Endodermal cell (in vitro differentiated cells): ENCODE results near the gene SMAD3. TPM values are rescaled to one million over a fixed set of nuclear protein-coding genes. Genes with fewer than 3 reads are reported as not detected.
"Not testable (repeated sequence)": the region's sequence is repeated elsewhere in the genome, so short reads cannot be mapped to it uniquely, and the experiment has no call there.

ENCODE experiments used
- DNase-seq: peaks from one replicate; pipeline ENCODE4 v3.0.0-alpha.2; 2017
- H3K27ac ChIP-seq: 2 replicates; pipeline ENCODE4 v1.5.1; 2013; ENCODE audit warnings: mild to moderate bottlenecking, low read depth, low read length, moderate library complexity
- H3K27me3 ChIP-seq: 2 replicates; pipeline ENCODE4 v1.6.1; 2013; ENCODE audit warnings: mild to moderate bottlenecking, low read length, moderate library complexity; ENCODE audit not compliant: insufficient read depth, control insufficient read depth, poor library complexity, severe bottlenecking
- H3K36me3 ChIP-seq: 2 replicates; pipeline ENCODE4 v1.7.0; 2013; ENCODE audit warnings: mild to moderate bottlenecking, low read length, moderate library complexity; ENCODE audit not compliant: control insufficient read depth, insufficient read depth
- H3K4me1 ChIP-seq: one replicate; pipeline ENCODE4 v1.7.0; 2013; ENCODE audit warnings: low read length; ENCODE audit not compliant: control insufficient read depth, insufficient read depth
- H3K4me3 ChIP-seq: 2 replicates; pipeline ENCODE4 v1.5.1; 2013; ENCODE audit warnings: mild to moderate bottlenecking, low read length, moderate library complexity
- H3K9ac ChIP-seq: 2 replicates; pipeline ENCODE4 v1.6.1; 2013; ENCODE audit warnings: mild to moderate bottlenecking, low read length, moderate library complexity; ENCODE audit not compliant: poor library complexity, severe bottlenecking; ENCODE audit errors: extremely low read depth
- H3K9me3 ChIP-seq: 2 replicates; pipeline ENCODE4 v1.6.1; 2013; ENCODE audit warnings: mild to moderate bottlenecking, low read length, moderate library complexity; ENCODE audit not compliant: control insufficient read depth
- H3K27ac Mint-ChIP-seq: 2 replicates; pipeline ENCODE4 v1.8.0; 2020; ENCODE audit warnings: mixed read lengths
- H3K27me3 Mint-ChIP-seq: 2 replicates; pipeline ENCODE4 v1.8.0; 2021; ENCODE audit warnings: mild to moderate bottlenecking, mixed read lengths; ENCODE audit not compliant: insufficient read depth
- H3K36me3 Mint-ChIP-seq: 2 replicates; pipeline ENCODE4 v1.8.0; 2020; ENCODE audit warnings: low read depth, mixed read lengths
- H3K4me1 Mint-ChIP-seq: 2 replicates; pipeline ENCODE4 v1.8.0; 2020; ENCODE audit warnings: mixed read lengths
- H3K4me3 Mint-ChIP-seq: 2 replicates; pipeline ENCODE4 v1.8.0; 2020; ENCODE audit warnings: mild to moderate bottlenecking, moderate library complexity, mixed read lengths
- H3K9me3 Mint-ChIP-seq: 2 replicates; pipeline ENCODE4 v1.8.0; 2020; ENCODE audit warnings: mild to moderate bottlenecking, mixed read lengths
- WGBS, 2 experiments: methylation state at CpG; one replicate each; pipeline versions ENCODE4 v1.1.5 to v1.1.7; 2013; ENCODE audit warnings: missing lambda C conversion rate in 2 of 2, mixed read lengths in 1 of 2; ENCODE audit not compliant: insufficient coverage in 1 of 2, insufficient read length in 1 of 2; 5-methylcytosine and 5-hydroxymethylcytosine counted together
- total RNA-seq, 2 donors: library from RNA; stranded (reverse); fragmentation: NEBNext Ultra II Directional in 1 of 2; extraction: Animal tissue kit (Norgen Biotek cat#: 25700) in 1 of 2; gene quantifications; 2 replicates in 1 of 2; 3 replicates in 1 of 2; pipeline ENCODE4 v1.2.1, GENCODE V29; 2021
- TF ChIP-seq, protein P1 (sequence below): fragments of 200-600 bp; sonication (generic); conservative IDR thresholded peaks from 2 replicates; pipeline ENCODE4 v1.5.0; 2021; ENCODE audit warnings: antibody characterized with exemption, mild to moderate bottlenecking

SMAD3 gene
- total RNA-seq, 2 donors from 2014 or later: 7.8 to 9.6 TPM

DNA sequence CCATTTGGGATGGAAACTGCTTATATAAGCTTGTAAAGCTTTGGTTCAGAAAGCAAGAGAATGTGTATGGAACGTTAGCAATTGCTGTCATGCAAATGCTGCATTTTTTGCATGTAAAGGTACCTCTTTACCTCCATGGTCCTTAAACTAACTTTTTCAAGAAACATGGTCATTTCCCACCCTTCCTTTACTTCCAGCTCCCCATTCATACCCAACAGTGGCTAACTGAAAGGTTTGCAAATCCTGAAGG, 84.3 kb downstream of the SMAD3 start:
- Histone ChIP-seq H3K9me3 (no peaks in the 10 kb centered on the region), H3K27ac (peak overlapping the region; percentile 77), H3K9ac (no peak overlapping the region), H3K4me1 (peaks cover 50% of the 10 kb centered on the region), H3K27me3 (no peaks in the 10 kb centered on the region), H3K4me3 (no peak overlapping the region), H3K36me3 (no peaks in the 10 kb centered on the region)
- Mint-ChIP-seq H3K9me3 (no peaks in the 10 kb centered on the region), H3K4me1 (peaks cover 77% of the 10 kb centered on the region), H3K4me3 (peak overlapping the region; percentile 38), H3K27me3 (peaks cover 10% of the 10 kb centered on the region), H3K36me3 (no peaks in the 10 kb centered on the region), H3K27ac (peak overlapping the region; percentile 36)
- no peak for DNase-seq
- TF ChIP-seq, protein P1, sequence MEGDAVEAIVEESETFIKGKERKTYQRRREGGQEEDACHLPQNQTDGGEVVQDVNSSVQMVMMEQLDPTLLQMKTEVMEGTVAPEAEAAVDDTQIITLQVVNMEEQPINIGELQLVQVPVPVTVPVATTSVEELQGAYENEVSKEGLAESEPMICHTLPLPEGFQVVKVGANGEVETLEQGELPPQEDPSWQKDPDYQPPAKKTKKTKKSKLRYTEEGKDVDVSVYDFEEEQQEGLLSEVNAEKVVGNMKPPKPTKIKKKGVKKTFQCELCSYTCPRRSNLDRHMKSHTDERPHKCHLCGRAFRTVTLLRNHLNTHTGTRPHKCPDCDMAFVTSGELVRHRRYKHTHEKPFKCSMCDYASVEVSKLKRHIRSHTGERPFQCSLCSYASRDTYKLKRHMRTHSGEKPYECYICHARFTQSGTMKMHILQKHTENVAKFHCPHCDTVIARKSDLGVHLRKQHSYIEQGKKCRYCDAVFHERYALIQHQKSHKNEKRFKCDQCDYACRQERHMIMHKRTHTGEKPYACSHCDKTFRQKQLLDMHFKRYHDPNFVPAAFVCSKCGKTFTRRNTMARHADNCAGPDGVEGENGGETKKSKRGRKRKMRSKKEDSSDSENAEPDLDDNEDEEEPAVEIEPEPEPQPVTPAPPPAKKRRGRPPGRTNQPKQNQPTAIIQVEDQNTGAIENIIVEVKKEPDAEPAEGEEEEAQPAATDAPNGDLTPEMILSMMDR: no peak
- WGBS, 2 experiments: 57% methylated on average over 1 of the region's 1 CpG; no CpG with 5 or more reads in 1 of the 2 experiments

DNA sequence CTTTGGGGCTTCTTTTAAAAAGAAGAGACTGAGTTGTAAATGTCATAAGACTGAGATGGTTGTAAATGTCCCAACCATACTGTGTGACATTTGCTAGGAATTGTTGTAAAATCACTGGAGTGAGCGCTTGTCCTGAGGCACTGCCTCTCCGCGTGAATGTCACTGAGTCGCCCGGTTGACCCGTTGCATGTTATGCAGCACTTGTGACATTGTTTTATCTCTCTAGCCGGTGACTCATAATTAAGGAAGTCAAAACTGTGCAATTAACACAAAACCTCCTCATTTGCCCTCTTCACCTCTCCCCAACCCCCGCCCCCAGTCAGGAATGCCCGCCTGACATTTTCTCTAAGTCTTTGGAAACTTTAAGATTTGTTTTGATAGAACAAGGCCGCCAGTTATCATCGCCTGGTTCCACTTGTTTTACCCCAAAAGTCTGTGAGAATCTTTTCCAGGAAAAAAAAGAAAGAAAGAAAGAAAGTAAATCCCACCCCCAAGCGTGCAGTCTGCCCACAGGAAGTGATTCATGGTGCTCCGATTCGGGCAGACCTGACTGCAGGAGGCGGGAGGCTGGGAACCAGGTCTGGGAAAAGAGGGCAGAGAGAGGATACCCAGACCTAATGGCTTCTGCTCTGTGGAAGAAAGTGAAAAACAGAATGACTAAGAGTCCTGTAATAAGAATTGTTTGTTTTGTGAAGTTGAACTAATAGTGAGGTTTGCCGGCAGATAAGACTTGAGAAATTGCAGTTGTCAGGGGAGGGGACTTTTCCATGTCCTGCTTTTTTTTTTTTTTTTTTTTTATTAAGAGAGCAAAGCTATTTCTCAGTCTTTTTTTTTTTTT, 84.8 kb downstream of the SMAD3 start:
- WGBS, 2 experiments: 26 to 28% methylated on average over 9 to 16 of the region's 16 CpGs
- H3K4me1 Mint-ChIP-seq: peaks cover 71% of the 10 kb centered on the region
- TF ChIP-seq, protein P1: no peak
- peaks cover 50% of the 10 kb centered on the region for H3K4me1 ChIP-seq
- H3K9me3 Mint-ChIP-seq: no peaks in the 10 kb centered on the region
- no peaks in the 10 kb centered on the region for H3K27me3 ChIP-seq
- peak overlapping the region; percentile 77 for H3K27ac ChIP-seq
- no peak overlapping the region for H3K4me3 ChIP-seq
- no peaks in the 10 kb centered on the region for H3K36me3 Mint-ChIP-seq
- peak overlapping the region; percentile 38 for H3K4me3 Mint-ChIP-seq
- peak overlapping the region; percentile 18 for H3K9ac ChIP-seq
- DNase-seq: peak; percentile 91
- H3K9me3 ChIP-seq: no peaks in the 10 kb centered on the region
- H3K27ac Mint-ChIP-seq: peak overlapping the region; percentile 36
- H3K27me3 Mint-ChIP-seq: peaks cover 13% of the 10 kb centered on the region
- H3K36me3 ChIP-seq: no peaks in the 10 kb centered on the region

DNA sequence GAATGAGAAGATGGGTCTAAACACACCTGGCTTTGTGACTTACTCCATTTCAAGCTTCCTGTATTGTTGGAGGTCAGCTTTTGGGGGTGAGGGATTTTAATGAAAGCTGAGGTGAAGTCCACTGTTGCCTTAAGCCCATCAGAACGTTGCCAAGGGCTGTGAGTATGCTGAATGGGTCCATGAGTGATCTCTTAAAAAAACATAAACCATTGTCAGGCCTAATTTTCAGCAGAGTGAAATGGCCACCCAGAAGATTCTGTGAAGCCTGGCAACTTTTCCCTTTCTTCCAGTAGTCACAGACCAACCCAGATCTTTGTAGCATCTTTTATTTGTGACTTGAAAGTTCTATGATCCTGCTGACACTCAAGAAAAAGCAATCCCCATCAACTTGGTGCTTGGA, 87.0 kb downstream of the SMAD3 start:
- Histone ChIP-seq H3K36me3 (peaks cover 7% of the 10 kb centered on the region), H3K4me1 (peaks cover 40% of the 10 kb centered on the region), H3K9ac (no peak overlapping the region), H3K4me3 (no peak overlapping the region), H3K27me3 (no peaks in the 10 kb centered on the region), H3K27ac (no peak overlapping the region), H3K9me3 (peaks cover 8% of the 10 kb centered on the region)
- TF ChIP-seq, protein P1: no peak
- peaks cover 52% of the 10 kb centered on the region for H3K4me1 Mint-ChIP-seq
- peak overlapping the region; percentile 27 for H3K27ac Mint-ChIP-seq
- H3K27me3 Mint-ChIP-seq: peaks cover 18% of the 10 kb centered on the region
- no peak overlapping the region for H3K4me3 Mint-ChIP-seq
- peaks cover 5% of the 10 kb centered on the region for H3K9me3 Mint-ChIP-seq
- no peak for DNase-seq
- WGBS, 2 experiments: 22 to 40% methylated on average over 1 of the region's 1 CpG
- H3K36me3 Mint-ChIP-seq: peaks cover 6% of the 10 kb centered on the region

DNA sequence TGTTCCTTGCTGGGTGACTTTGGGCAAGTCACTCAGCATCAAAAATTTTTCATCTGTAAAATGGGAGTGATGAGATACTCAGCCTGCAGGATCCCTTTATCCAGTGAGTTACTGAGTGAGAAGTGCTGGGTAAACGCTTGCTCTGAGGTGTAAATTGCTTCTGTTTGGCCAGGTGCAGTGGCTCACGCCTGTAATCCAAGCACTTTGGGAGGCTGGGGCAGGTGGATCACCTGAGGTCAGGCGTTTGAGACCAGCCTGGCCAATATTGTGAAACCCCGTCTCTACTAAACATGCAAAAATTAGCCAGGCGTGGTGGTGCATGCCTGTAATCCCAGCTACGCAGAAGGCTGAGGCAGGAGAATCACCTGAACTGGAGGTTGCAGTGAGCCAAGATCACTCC, 87.6 kb downstream of the SMAD3 start:
- H3K36me3 ChIP-seq, H3K9ac ChIP-seq, H3K9me3 ChIP-seq, H3K4me3 ChIP-seq, H3K27me3 ChIP-seq, H3K27ac ChIP-seq, H3K9me3 Mint-ChIP-seq, H3K36me3 Mint-ChIP-seq, H3K4me3 Mint-ChIP-seq: not testable (repeated sequence)
- Mint-ChIP-seq H3K27ac (peak overlapping the region; percentile 27), H3K4me1 (peaks cover 46% of the 10 kb centered on the region), H3K27me3 (peaks cover 19% of the 10 kb centered on the region)
- 38 to 73% methylated on average over 6 of the region's 6 CpGs for WGBS, 2 experiments
- peaks cover 36% of the 10 kb centered on the region for H3K4me1 ChIP-seq
- peak; percentile 79 for DNase-seq
